GM18499 (cell line): Measurements from ENCODE around the gene UROC1.

Experiments used
- ATAC-seq: cut with Tn5 transposase; IDR thresholded peaks from one replicate; pipeline ENCODE4 v1.9.1; 2021; ENCODE audit warnings: moderate number of reproducible peaks; ENCODE audit not compliant: insufficient read depth, unreplicated experiment

UROC1 gene

GRCh38 chr3:126467611-126467955, 50.0 kb downstream of the UROC1 start:
- ATAC-seq = no peak

GRCh38 chr3:126466886-126467610, 50.5 kb downstream of the UROC1 start:
- ATAC-seq = no peak

GRCh38 chr3:126465928-126466544, 51.5 kb downstream of the UROC1 start:
- no peak for ATAC-seq

GRCh38 chr3:126464997-126465396, 52.6 kb downstream of the UROC1 start:
- ATAC-seq = no peak

- no peak for ATAC-seq
These were observed 53.1 kb downstream of the UROC1 start for GRCh38 chr3:126464494-126464893.

- no peak for ATAC-seq
These were observed 53.5 kb downstream of the UROC1 start for GRCh38 chr3:126464093-126464492.

GRCh38 chr3:126463521-126463920, 54.1 kb downstream of the UROC1 start:
- ATAC-seq = no peak

GRCh38 chr3:126461450-126462070, 56.0 kb downstream of the UROC1 start:
- no peak for ATAC-seq

- no peak for ATAC-seq
These were observed 57.2 kb downstream of the UROC1 start for GRCh38 chr3:126460381-126460780.

GRCh38 chr3:126459763-126460127, 57.8 kb downstream of the UROC1 start:
- no peak for ATAC-seq

GRCh38 chr3:126459111-126459762, 58.3 kb downstream of the UROC1 start:
- ATAC-seq = no peak

GRCh38 chr3:126456766-126457388, 60.7 kb downstream of the UROC1 start:
- ATAC-seq = no peak

GRCh38 chr3:126456211-126456610, 61.4 kb downstream of the UROC1 start:
- ATAC-seq = no peak

- ATAC-seq = no peak
These were observed 63.0 kb downstream of the UROC1 start for GRCh38 chr3:126454437-126455198.

GRCh38 chr3:126454025-126454424, 63.5 kb downstream of the UROC1 start:
- ATAC-seq = no peak

GRCh38 chr3:126452213-126452612, 65.4 kb downstream of the UROC1 start:
- ATAC-seq = no peak

- ATAC-seq = no peak
These were observed 66.1 kb downstream of the UROC1 start for GRCh38 chr3:126451511-126451910.

- ATAC-seq = no peak
These were observed 66.8 kb downstream of the UROC1 start for GRCh38 chr3:126450744-126451143.

GRCh38 chr3:126450219-126450618, 67.4 kb downstream of the UROC1 start:
- no peak for ATAC-seq

GRCh38 chr3:126449621-126450051, 67.9 kb downstream of the UROC1 start:
- ATAC-seq = no peak
